ENCODE results near the gene SCG3.

GRCh38 chr15:51681303-51681963 is at the start of gene SCG3:
- TF ChIP-seq, protein P1, sequence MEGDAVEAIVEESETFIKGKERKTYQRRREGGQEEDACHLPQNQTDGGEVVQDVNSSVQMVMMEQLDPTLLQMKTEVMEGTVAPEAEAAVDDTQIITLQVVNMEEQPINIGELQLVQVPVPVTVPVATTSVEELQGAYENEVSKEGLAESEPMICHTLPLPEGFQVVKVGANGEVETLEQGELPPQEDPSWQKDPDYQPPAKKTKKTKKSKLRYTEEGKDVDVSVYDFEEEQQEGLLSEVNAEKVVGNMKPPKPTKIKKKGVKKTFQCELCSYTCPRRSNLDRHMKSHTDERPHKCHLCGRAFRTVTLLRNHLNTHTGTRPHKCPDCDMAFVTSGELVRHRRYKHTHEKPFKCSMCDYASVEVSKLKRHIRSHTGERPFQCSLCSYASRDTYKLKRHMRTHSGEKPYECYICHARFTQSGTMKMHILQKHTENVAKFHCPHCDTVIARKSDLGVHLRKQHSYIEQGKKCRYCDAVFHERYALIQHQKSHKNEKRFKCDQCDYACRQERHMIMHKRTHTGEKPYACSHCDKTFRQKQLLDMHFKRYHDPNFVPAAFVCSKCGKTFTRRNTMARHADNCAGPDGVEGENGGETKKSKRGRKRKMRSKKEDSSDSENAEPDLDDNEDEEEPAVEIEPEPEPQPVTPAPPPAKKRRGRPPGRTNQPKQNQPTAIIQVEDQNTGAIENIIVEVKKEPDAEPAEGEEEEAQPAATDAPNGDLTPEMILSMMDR (IDR thresholded peaks at IDR 0.05) = no peak
- TF ChIP-seq EP300 (IDR thresholded peaks at IDR 0.05) (no peak), POLR2AphosphoS5 (IDR thresholded peaks at IDR 0.05) (no peak), POLR2A (IDR thresholded peaks at IDR 0.05) (no peak)
